Panc1 (cell line): ENCODE data around the gene TRAF4.

Experiments used
- POLR2AphosphoS5 ChIP-seq: IDR thresholded peaks from 2 replicates; pipeline ENCODE4 v1.6.1; 2012; ENCODE audit warnings: mild to moderate bottlenecking, low read depth, low read length, moderate library complexity
- SIN3A ChIP-seq: IDR thresholded peaks from 2 replicates; pipeline ENCODE4 v1.6.1; 2012; ENCODE audit warnings: low read depth, mild to moderate bottlenecking, low read length, moderate library complexity, borderline replicate concordance; ENCODE audit not compliant: insufficient read depth
- TF ChIP-seq, protein P1 (sequence below): fragments of 450-650 bp; IDR thresholded peaks from 2 replicates; pipeline ENCODE4 v1.5.1; 2017; ENCODE audit warnings: mild to moderate bottlenecking

DNA sequence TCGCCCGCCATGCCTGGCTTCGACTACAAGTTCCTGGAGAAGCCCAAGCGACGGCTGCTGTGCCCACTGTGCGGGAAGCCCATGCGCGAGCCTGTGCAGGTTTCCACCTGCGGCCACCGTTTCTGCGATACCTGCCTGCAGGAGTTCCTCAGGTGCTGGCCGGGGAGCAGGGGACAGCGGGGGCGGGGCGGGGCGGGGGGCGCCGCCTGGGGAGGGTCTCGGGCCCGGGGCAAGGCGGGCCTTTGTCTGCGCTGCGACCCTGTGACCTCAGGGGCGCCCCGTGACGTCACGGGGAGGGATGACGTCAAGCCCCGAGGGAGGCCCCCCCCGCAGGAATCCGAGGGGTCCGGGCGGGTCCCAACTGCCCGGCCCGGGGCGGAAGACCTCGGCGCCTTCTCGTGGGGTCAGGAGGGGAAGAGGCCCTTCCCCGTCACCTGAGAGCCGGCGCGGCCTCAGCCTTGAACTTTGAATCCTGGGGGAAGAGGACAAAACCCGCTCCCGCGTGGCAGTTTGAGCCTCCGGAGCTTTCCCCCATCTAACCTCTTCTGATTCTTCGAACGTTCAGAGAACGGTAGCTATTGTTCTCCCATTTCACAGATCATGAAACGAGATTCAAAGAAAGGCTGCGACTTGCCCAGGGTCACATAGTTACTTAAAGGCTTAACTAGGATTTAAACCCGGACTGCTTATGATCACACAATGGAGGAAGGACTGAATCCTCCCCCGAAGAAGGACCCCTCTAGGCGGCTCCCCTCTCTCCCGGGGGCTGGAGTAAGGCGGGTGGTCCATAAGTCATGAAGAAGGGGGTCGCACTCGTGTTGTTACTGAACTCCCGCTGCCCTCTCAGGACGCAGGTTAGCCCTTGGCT, 527 bp downstream of the TRAF4 start:
- TF ChIP-seq, protein P1, sequence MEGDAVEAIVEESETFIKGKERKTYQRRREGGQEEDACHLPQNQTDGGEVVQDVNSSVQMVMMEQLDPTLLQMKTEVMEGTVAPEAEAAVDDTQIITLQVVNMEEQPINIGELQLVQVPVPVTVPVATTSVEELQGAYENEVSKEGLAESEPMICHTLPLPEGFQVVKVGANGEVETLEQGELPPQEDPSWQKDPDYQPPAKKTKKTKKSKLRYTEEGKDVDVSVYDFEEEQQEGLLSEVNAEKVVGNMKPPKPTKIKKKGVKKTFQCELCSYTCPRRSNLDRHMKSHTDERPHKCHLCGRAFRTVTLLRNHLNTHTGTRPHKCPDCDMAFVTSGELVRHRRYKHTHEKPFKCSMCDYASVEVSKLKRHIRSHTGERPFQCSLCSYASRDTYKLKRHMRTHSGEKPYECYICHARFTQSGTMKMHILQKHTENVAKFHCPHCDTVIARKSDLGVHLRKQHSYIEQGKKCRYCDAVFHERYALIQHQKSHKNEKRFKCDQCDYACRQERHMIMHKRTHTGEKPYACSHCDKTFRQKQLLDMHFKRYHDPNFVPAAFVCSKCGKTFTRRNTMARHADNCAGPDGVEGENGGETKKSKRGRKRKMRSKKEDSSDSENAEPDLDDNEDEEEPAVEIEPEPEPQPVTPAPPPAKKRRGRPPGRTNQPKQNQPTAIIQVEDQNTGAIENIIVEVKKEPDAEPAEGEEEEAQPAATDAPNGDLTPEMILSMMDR: no peak
- TF ChIP-seq POLR2AphosphoS5: no peak
- no peak for TF ChIP-seq SIN3A
